CD4-positive, alpha-beta T cell treated with Interleukin-17A for 4 hours (primary cell): ENCODE data around the gene TBC1D9B.
A peak's percentile ranks its signal among the peaks of the same experiment; 100 is the strongest.
"Not testable (repeated sequence)": the region's sequence is repeated elsewhere in the genome, so short reads cannot be mapped to it uniquely, and the experiment has no call there.

ENCODE experiments used
- DNase-seq: peaks from one replicate; pipeline ENCODE4 v3.0.0-alpha.2; 2020; ENCODE audit warnings: mixed read lengths

The TBC1D9B gene

DNA sequence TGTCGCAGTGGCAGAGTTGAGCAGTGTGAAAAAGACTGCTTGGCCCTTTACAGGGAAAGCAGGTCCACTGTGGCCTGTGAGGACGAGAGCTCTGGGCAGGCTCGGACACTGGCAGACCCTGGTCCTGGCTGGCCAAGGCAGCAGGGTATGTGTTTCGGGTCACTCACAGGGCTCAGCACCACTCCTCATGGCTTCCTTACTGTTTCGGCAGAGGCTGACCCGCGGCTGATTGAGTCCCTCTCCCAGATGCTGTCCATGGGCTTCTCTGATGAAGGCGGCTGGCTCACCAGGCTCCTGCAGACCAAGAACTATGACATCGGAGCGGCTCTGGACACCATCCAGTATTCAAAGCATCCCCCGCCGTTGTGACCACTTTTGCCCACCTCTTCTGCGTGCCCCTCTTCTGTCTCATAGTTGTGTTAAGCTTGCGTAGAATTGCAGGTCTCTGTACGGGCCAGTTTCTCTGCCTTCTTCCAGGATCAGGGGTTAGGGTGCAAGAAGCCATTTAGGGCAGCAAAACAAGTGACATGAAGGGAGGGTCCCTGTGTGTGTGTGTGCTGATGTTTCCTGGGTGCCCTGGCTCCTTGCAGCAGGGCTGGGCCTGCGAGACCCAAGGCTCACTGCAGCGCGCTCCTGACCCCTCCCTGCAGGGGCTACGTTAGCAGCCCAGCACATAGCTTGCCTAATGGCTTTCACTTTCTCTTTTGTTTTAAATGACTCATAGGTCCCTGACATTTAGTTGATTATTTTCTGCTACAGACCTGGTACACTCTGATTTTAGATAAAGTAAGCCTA is 71.3 kb downstream of the TBC1D9B start:
- DNase-seq, result peak; percentile 71

DNA sequence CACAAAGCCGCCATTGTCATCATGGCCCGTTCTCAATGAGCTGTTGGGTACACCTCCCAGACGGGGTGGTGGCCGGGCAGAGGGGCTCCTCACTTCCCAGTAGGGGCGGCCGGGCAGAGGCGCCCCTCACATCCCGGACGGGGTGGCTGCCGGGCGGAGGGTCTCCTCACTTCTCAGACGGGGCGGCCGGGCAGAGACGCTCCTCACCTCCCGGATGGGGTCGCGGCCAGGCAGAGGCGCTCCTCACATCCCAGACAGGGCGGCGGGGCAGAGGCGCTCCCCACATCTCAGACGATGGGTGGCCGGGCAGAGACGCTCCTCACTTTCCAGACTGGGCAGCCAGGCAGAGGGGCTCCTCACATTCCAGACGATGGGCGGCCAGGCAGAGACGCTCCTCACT is 72.8 kb downstream of the TBC1D9B start:
- DNase-seq, result not testable (repeated sequence)

DNA sequence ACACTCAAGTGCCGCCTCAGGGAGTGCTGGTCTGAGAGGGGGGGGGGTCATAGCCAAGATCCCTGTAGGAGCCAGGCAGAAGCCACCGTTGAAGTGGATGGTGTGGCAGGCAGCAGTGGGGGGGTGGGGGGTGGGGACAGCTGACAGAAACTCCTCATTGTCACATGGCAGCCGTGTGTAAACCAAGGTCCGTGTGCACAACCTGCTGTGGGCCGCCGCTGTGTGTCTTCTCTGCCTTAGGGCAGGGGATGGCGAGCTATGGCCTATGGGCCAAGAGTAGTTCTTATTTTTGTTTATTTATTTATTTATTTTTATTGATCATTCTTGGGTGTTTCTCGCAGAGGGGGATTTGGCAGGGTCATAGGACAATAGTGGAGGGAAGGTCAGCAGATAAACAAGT is 73.6 kb downstream of the TBC1D9B start:
- DNase-seq, result no peak

DNA sequence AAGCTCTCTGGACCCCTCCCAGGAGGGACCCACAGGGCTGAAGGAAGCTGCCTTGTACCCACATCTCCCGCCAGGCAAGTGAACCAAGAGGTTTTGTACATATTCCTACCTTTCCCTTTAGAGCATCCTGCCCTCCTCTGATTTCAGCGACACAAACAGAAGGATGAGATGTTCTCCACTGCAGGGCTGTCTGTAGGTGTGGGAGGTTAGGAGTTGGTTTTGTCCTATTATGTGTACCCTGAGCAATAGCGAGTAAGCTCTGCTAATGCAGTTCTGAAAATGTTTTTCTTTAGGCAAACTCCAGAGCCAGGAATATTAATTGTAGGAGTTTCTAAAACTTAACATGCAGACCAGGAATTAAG is 74.0 kb downstream of the TBC1D9B start:
- DNase-seq, result no peak

DNA sequence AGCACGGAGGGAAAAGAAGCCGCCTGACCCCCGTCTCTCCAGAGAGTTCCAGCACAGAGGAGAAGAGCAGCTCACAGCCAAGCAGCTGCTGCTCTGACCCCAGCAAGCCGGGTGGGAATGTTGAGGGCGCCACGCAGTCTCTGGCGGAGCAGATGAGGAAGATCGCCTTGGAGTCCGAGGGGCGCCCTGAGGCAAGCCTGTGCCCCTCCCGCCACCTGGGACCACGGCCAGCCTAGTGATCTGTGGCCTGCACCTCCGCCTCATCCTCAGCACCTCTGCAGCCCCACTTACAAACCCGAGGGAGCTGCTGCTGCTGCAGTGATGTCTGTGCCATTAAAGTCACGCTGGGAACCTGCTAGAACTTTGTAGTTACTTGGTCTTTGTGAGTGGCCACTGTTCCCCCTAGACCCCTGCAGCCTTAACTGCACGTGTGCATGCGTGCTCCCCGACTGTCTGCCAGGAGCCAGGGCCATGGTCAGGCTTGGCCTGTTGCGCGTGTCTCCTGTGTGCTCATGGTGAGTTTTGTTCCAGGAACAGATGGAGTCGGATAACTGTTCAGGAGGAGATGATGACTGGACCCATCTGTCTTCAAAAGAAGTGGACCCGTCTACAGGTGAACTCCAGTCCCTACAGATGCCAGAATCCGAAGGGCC is 74.5 kb downstream of the TBC1D9B start:
- DNase-seq, result no peak

DNA sequence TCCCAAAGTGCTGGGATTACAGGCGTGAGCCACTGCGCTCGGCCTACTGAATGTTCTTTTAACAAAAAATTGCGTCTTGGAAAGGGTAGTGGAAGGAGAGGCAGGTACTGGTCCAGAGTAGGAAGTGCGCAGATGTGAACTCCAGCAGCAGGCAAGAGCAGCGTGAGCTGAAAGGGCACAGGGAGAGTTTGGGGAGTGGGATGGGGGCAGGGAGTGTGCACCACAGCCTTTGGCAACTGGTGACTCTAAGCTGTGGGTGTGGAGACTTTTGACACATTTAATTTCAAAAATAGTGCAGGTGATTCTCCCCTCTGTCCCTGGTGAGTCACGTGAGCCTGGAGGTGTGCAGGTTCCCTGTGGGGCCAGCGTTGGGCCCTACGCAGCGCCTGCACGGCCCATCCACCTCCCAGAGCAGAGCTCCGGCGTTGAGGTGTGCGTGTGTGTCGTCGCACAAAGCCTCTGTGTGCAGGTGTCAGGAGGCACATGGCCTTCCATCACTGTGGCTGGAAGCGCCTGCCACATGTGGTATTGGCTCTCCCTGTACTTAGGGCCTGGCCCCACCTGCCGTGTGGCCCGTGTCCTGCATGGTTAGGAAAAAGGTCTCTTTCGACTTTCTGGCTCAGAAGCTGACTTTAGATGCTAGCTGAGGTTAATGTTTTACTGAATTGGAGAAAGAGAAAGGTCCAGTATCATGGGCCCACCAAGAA is 75.5 kb downstream of the TBC1D9B start:
- no peak for DNase-seq

DNA sequence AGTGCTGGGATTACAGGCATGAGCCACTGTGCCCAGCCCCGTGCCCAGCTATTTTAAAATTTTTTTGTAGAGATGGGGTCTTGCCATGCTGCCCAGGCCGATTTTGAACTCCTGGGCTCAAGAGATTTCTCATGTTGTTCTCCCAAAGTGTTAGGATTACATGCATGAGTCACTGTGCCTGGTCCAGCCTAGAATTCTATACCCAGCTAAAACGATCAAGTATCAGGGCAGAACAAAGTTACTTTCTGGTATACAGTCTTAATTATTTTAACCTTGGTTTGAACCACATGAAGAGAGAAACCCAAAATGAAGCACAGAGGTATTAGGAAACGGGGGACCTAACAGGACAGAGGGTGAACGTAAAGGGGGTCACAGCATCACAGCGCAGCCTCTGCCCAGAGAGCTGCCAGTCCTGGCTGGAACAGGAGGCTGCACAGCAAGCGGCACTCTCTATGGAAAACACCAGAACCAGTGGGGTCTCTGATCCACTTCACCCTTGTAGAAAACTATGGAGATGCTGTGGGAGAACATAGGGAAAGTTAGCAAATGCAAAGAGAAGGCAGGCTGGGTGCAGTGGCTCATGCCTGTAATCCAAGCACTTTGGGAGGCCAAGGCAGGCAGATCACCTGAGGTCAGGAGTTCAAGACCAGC is 76.8 kb downstream of the TBC1D9B start:
- DNase-seq, result no peak

DNA sequence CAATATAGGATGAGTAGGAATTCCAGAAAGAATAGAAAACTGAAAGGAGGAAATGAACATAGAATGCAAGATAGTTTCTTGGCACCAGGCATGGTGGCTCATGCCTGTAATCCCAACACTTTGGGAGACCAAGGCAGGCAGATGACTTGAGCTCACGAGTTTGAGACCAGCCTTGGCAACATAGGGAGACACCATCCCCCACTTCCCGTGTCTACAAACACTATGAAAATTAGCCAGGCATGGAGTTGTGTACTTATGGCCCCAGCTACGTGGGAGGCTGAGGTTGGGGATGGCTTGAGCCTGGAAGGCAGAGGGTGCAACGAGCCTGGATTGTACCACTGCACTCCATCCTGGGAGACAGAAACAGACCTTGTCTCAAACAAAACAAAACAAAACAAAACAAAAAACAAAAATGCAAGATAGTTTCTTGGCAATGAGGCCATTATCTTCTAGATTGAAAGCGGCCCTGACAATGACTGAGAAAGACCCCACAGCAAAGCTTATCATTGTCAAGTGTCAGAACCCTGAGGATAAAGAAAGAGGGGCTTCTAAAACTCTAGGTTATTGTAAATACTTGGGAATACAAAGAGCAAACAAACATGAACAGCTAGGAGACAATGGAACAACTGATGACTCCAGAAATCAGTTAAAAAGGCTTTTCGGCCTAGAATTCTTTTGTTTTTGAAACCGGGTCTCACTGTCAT is 77.8 kb downstream of the TBC1D9B start:
- no peak for DNase-seq

DNA sequence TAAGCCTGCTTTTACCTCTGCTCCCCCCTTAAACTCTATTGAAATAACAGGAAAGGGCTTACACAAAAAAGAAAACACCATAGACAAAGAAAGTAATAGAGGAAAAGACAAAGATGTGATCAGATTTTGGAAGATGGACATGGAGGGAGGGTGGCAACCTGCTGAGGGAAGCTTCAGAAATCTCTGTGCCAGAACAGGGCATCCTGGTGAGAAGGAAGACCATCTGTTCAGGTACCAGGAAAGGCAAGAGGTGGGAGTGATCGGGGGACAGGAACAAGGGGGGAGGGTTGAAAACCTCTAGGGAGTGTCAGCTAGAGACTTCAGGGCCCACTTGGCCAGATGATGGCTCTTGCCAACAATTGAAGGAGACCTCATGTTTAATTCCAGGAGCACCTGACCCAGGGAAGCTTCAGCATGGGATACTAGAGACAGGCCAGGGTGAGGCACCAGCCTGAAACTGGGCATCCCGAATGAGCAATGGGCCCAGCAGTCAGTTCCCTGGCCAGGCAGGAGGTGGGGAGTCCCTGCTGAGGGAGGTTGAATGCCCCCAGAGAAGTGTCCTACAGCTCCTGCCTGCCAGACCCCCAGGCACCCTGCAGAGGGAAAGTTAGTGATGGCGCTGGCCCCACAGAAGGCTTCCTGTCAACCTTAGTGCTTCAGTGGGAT is 78.8 kb downstream of the TBC1D9B start:
- no peak for DNase-seq

DNA sequence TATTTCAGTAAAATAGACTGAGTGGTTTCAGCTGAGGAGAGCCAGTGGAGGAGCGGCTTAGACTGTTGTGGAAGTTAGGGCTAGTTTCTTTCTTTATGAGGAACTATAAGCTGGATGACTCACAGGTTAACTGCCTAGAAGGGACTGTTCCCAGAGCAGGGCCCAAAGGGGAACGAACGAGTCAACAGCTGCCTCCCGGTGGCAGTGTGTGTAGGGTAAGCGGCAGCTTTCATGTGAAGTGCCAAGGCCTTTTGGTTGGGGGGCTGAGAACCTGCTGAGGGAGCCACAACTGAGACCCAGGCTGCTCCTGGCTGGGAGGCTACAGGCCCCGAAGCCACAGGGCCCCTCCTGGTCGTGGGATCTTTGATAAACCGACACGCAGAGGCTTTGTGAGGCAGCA is 80.0 kb downstream of the TBC1D9B start:
- DNase-seq, result peak; percentile 31

DNA sequence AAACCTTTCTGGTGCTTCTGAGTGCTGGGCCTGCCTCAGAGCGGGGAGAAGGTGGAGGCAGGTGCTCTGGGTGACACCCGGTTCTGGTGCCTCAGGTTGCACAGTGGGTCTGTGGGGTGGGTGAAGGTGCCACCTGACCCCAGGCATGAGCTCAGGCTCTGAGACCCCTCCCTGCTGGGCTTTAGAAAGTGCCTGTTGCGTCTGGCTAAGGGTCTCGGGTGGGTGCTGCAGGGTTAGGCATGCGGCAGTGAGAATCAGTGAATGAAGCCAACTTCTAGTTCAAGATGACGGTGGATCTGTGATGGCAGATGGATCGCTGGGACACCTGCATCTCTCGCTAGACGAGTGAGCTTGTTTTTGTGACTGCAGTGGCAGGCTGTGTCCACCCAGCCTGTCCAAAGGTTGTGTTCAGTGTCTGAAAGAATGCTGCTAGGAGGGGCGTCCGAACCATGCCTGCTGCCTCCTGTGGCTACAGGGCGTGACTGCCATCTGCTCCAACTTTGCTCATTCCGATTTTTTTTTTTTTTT is 82.0 kb downstream of the TBC1D9B start:
- DNase-seq, result no peak

DNA sequence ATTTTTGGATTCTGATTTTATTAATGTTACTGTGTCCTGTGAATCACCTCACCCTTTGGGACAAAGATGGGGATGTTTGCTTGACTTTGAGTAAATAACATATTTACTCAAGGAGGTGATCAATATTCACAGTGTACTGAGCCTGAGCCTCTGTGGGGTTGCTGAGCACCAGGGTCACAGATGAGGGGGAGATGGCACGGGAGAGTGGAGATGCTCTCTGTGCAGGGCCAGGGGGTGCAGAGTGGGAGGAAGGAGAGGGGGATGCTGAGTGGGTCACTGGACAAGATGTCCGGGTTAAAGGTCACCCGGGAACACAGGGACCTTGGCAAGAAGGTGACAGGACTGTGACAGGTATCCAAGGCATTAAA is 83.0 kb downstream of the TBC1D9B start:
- DNase-seq, result no peak

DNA sequence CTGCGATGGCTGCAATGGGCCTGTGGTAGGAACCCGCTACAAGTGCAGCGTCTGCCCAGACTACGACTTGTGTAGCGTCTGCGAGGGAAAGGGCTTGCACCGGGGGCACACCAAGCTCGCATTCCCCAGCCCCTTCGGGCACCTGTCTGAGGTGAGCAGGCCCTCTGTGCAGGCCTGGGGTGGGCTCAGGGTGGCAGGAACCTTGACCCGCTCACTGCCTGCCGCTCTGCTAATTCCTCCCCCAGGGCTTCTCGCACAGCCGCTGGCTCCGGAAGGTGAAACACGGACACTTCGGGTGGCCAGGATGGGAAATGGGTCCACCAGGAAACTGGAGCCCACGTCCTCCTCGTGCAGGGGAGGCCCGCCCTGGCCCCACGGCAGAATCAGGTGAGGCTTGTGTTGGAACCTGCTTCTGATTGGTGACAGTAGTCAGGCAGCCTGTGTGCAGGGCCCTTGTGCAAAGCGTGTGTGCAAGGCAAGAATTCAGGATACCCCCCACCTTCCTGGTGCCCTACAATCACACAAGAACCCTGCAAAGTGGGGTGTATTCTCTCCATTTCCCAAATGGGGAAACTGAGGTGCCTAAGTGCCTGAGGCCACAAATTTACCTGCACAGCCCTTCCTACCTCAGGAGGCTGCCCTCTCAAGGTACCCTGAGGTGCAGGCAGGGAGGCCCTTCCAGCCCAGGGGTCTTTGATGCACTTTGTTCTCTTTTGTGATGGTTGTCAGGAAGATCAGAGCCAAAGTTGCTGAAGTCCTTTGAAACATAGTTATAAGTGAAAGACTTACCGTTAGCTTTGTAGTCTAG is 83.6 kb downstream of the TBC1D9B start:
- no peak for DNase-seq

DNA sequence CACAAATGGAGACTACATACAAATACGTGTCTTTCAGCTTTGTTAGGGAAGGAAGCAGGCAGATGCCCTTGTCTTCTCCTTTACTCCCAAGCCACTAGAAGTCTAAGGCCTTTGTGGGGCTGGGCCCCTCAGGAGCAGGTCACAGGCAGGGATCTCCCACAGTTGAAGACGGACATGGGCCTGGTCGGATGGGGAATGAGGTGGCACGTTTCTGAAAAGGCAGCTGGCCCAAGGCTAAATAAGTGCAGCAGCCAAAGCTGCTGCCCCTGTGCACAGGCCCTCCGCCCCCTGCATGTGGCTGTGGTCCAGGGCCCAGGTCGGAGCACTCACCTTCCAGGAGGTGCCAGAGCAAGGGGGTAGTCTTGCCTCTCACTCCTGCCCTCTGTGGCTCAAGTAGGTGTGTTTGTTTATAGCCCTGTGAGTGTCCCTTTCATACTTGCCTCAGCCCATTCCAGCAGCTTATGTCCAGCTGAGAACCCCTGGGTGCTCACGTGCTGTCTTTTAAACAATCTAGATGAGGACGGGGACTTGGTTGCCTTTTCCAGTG is 85.2 kb downstream of the TBC1D9B start:
- no peak for DNase-seq

DNA sequence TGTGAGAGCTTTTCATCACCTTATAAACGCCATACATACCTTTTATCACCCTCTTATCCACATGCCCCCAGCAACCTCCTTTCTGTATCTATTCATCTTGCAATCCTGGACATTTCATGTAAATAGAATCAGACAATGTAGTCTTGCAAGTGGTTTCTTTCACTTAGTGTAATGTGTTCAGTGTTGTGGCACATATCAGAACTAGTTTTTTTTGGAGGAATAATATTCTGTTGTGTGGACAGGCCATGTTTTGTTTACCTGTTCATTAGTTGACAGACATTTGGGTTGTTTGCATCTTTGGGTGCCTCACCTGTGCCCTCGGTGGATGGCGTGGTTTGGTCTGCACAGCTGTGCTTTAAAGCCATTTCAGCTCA is 85.7 kb downstream of the TBC1D9B start:
- DNase-seq, result no peak

DNA sequence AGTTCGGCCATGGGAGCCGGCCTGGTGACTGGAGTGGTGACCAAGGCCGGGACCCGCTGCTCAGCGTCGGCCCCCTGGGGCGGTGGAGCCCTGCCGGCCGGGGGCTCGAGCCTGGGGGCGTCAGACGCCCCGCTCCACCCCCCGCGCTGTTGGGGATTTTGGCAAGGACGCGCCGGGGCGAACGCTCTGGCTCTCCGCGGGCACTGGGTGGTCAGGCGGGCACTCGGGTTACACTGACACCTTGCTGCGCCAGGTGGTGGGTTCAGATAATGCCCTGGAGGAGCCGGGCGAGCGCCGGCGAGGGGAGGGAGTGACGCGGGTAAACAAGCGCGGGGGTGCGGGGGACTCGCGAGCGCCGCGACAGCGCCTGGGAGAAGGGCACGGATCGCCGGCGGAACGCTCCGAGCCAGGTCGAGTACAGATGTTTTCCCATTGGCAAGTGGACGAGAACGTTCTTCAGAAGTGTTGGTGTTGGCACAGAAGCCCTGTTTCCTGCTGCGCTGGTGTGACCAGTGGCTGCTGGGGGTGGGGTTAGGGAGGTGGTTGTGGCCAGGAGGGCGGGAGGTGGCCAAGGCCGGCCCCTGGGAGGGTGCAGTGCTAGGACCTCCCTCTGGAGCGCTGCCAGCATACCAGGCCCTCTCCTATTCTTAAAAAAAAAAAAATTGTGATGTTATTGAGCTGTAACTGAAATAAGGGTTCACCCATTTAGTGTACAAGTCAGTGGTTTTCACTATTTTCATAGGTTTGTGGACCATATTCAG is 86.2 kb downstream of the TBC1D9B start:
- DNase-seq, result peak; percentile 93

DNA sequence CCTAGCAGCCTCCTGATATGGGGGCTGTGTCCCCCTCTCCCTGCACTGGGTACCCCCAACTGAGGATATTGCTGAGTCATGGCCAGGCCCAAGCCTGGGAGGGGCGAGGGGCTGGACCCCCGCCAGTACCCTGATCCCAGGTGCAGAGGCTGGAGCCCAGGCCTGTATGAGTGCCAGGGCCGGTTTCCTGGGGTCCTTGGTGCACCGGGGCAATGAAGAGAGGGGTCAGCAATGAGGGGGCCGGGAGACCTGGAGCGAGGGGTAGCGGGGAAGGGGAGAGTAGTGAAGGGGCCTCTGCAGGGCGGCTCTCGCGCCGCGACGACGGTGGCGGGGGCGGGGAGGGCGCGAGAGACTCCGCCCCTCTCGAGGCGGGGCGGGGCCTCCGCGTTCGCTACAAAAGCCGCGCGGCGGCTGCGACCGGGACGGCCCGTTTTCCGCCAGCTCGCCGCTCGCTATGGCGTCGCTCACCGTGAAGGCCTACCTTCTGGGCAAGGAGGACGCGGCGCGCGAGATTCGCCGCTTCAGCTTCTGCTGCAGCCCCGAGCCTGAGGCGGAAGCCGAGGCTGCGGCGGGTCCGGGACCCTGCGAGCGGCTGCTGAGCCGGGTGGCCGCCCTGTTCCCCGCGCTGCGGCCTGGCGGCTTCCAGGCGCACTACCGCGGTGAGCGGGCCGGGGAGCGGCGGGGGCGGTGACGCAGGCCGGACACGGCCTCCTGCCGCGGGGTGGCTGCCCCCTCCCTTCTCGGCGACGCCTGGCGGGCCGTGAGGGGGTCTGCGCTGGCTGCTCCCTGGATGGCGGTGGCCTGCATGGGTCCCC is 87.0 kb downstream of the TBC1D9B start, which contains the start of gene SQSTM1:
SQSTM1 (plus strand) TSS at position 423 of the 815 bp plus-strand sequence; CDS start at position 455, 32 bp downstream.
- DNase-seq, result peak; percentile 84

DNA sequence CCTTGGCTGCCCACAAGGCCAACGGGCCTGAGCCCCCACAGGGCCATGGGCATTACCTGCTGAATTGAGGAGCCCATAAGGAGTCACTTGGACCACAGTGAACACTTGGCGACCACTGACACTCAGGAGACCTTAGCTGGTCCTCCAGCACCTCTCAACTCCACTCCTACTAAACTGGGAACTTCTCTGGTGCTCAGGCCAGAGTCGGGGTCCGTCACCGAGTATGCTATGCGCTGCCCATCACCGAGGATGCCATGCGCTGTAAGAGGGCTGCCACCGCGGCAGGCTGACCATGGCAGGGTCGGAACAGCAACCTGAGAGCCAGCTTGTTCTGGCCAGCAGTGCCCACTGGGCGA is 87.6 kb downstream of the TBC1D9B start:
- DNase-seq, result no peak
